Lower leg skin (tissue), 3 donors: Measurements from ENCODE around the gene EIPR1.

Source experiments
- POLR2A ChIP-seq, 2 donors: fragments of 450-650 bp; IDR thresholded peaks; one replicate each; pipeline ENCODE4 v1.6.1; 2016 to 2017; ENCODE audit warnings: antibody characterized with exemption in 2 of 2, mild to moderate bottlenecking in 1 of 2, moderate library complexity in 1 of 2
- TF ChIP-seq, protein P1 (sequence below), 3 donors: fragments of 450-650 bp; IDR thresholded peaks; one replicate each; pipeline ENCODE4 v1.5.1; 2016; ENCODE audit warnings: antibody characterized with exemption in 3 of 3, mild to moderate bottlenecking in 3 of 3, moderate library complexity in 2 of 3

DNA sequence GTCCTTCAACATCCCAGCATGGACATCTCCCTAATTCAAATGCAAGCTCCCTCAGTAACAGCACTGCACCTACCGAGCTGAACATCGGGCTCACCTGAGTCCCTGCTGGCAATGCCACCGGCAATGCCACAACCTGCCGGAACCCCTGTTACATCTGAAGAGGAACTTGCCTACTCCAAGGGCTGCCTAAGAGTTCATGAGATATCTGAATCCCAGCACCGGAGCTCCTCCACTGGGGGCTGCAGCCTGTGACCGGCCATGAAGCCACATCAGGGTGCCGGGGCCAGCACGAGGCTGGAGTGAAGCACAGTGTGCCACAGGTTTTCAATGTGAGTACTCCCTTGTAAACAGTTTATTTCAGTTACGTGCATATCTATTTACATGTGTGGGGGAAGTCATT, 152.9 kb downstream of the EIPR1 start:
- TF ChIP-seq, protein P1, sequence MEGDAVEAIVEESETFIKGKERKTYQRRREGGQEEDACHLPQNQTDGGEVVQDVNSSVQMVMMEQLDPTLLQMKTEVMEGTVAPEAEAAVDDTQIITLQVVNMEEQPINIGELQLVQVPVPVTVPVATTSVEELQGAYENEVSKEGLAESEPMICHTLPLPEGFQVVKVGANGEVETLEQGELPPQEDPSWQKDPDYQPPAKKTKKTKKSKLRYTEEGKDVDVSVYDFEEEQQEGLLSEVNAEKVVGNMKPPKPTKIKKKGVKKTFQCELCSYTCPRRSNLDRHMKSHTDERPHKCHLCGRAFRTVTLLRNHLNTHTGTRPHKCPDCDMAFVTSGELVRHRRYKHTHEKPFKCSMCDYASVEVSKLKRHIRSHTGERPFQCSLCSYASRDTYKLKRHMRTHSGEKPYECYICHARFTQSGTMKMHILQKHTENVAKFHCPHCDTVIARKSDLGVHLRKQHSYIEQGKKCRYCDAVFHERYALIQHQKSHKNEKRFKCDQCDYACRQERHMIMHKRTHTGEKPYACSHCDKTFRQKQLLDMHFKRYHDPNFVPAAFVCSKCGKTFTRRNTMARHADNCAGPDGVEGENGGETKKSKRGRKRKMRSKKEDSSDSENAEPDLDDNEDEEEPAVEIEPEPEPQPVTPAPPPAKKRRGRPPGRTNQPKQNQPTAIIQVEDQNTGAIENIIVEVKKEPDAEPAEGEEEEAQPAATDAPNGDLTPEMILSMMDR (IDR thresholded peaks at IDR 0.05), result no peak
- no peak for TF ChIP-seq POLR2A (IDR thresholded peaks at IDR 0.05)
